HCT116 (cell line): ENCODE results near the gene AP1M2. TPM values are rescaled to one million over a fixed set of nuclear protein-coding genes. Genes with fewer than 3 reads are reported as not detected.

Experiments used
- ATAC-seq: fragments of 200-7000 bp; cut with Tn5 transposase; 2 replicates; pipeline ENCODE4 v1.9.1; 2020; ENCODE audit warnings: mild to moderate bottlenecking, moderate library complexity
- BruUV-seq: library from RNA; stranded (reverse); fragments of 400-500 nt; replicated peaks from 2 replicates; lab custom pipeline; 2021; lab: Mats Ljungman, UMichigan
- CTCF ChIA-PET: fragments of 300-600 bp; sonication (Branson Sonifier 250); formaldehyde crosslinking; loops from one replicate; lab custom pipeline; 2021; ENCODE audit warnings: antibody characterized with exemption; lab: Charles Lee
- POLR2A ChIA-PET: fragments of 300-600, 350-600 bp; sonication (Branson Sonifier 250); formaldehyde crosslinking; loops from one replicate; lab custom pipeline; 2021; ENCODE audit warnings: antibody characterized with exemption; lab: Charles Lee
- RAD21 ChIA-PET, 2 experiments: fragments of 300-600 bp; sonication (Branson Sonifier 250); formaldehyde crosslinking; loops; one replicate each; lab custom pipeline; 2023; ENCODE audit warnings: low total read pairs in 2 of 2; ENCODE audit not compliant: uncharacterized antibody in 2 of 2, unreplicated experiment in 2 of 2, low non-redundant PET in 1 of 2; lab: Charles Lee
- DNase-seq: peaks from one replicate; pipeline ENCODE4 v3.0.0-alpha.2; 2010; ENCODE audit warnings: low read depth, low spot score
- H2AFZ ChIP-seq: fragments of 200-600 bp; shearing (Covaris generic), sonication (generic); 2 replicates; pipeline ENCODE4 v1.6.1; 2017; ENCODE audit warnings: low read depth, mixed run types, mixed read lengths, antibody characterized with exemption, low read length; ENCODE audit not compliant: poor library complexity, severe bottlenecking
- H3K27ac ChIP-seq: 2 replicates; pipeline ENCODE4 v1.5.1; 2012; ENCODE audit warnings: low read depth, low read length
- H3K27me3 ChIP-seq: fragments of 200-600 bp; sonication (generic); 2 replicates; pipeline ENCODE4 v1.6.1; 2016; ENCODE audit warnings: mixed run types, low read length, mixed read lengths; ENCODE audit not compliant: insufficient read depth
- H3K36me3 ChIP-seq, 2 experiments: fragments of 200-500 bp in 1 of 2; fragments of 200-600 bp in 1 of 2; sonication (Bioruptor generic) in 1 of 2; sonication (generic) in 1 of 2; 2 replicates each; pipeline versions ENCODE4 v1.5.1 to v1.6.1; 2014 to 2016; ENCODE audit warnings: low read length in 2 of 2, inconsistent platforms in 1 of 2, mixed read lengths in 1 of 2, mixed run types in 1 of 2; ENCODE audit not compliant: insufficient read depth in 2 of 2, control insufficient read depth in 1 of 2
- H3K4me1 ChIP-seq, 2 experiments: fragments of 200-600 bp in 1 of 2; sonication (generic) in 1 of 2; 2 replicates each; pipeline versions ENCODE4 v1.5.1 to v1.6.1; 2012 to 2017; ENCODE audit warnings: low read length in 2 of 2, inconsistent platforms in 1 of 2, mild to moderate bottlenecking in 1 of 2, mixed read lengths in 1 of 2, mixed run types in 1 of 2, moderate library complexity in 1 of 2; ENCODE audit not compliant: insufficient read depth in 2 of 2, control insufficient read depth in 1 of 2
- H3K4me2 ChIP-seq: fragments of 200-600 bp; sonication (generic); 2 replicates; pipeline ENCODE4 v1.6.1; 2017; ENCODE audit warnings: mixed run types, low read length, mixed read lengths
- H3K4me3 ChIP-seq, 2 experiments: fragments of 200-600 bp in 1 of 2; sonication (generic) in 1 of 2; replicated peaks in 1 of 2; 2 replicates each; pipeline ENCODE4 v1.5.1; 2011 to 2016; ENCODE audit warnings: low read length in 2 of 2, control low read depth in 1 of 2, low read depth in 1 of 2, mild to moderate bottlenecking in 1 of 2, mixed read lengths in 1 of 2, mixed run types in 1 of 2
- H3K79me2 ChIP-seq: fragments of 200-600 bp; sonication (generic); 2 replicates; pipeline ENCODE4 v1.6.1; 2017; ENCODE audit warnings: mild to moderate bottlenecking, mixed run types, low read length, moderate library complexity, mixed read lengths; ENCODE audit not compliant: insufficient read depth
- H3K9ac ChIP-seq: fragments of 200-600 bp; sonication (generic); 2 replicates; pipeline ENCODE4 v1.6.1; 2016; ENCODE audit warnings: low read length, mixed read lengths
- H3K9me2 ChIP-seq: fragments of 200-600 bp; sonication (generic), shearing (Covaris generic); 2 replicates; pipeline ENCODE4 v1.6.1; 2017; ENCODE audit warnings: mixed run types, mild to moderate bottlenecking, moderate library complexity; ENCODE audit not compliant: insufficient read depth
- H3K9me3 ChIP-seq, 2 experiments: fragments of 200-500 bp in 1 of 2; fragments of 200-600 bp in 1 of 2; sonication (Bioruptor generic) in 1 of 2; sonication (generic) in 1 of 2; 2 replicates each; pipeline ENCODE4 v1.6.1; 2014 to 2017; ENCODE audit warnings: low read length in 2 of 2, mixed read lengths in 2 of 2, inconsistent platforms in 1 of 2, low read depth in 1 of 2, mild to moderate bottlenecking in 1 of 2, mixed run types in 1 of 2, moderate library complexity in 1 of 2; ENCODE audit not compliant: control insufficient read depth in 1 of 2, insufficient read depth in 1 of 2
- H4K20me1 ChIP-seq: fragments of 200-600 bp; sonication (generic), shearing (Covaris generic); 2 replicates; pipeline ENCODE4 v1.6.1; 2017; ENCODE audit warnings: mixed run types, mild to moderate bottlenecking, moderate library complexity; ENCODE audit not compliant: insufficient read depth
- CBX3 ChIP-seq: IDR thresholded peaks from 2 replicates; pipeline ENCODE4 v1.6.1; 2012; ENCODE audit warnings: low read depth
- CEBPB ChIP-seq: IDR thresholded peaks from 2 replicates; pipeline ENCODE4 v1.6.1; 2012; ENCODE audit warnings: low read depth
- ELF1 ChIP-seq: IDR thresholded peaks from 2 replicates; pipeline ENCODE4 v1.6.1; 2012; ENCODE audit warnings: low read depth, borderline replicate concordance
- EZH2 ChIP-seq: fragments of 200-600 bp; sonication (generic); IDR thresholded peaks from 2 replicates; pipeline ENCODE4 v1.6.1; 2017; ENCODE audit warnings: antibody characterized with exemption, mixed run types
- JUND ChIP-seq: IDR thresholded peaks from 2 replicates; pipeline ENCODE4 v1.6.1; 2012
- POLR2A ChIP-seq: IDR thresholded peaks from 2 replicates; pipeline ENCODE4 v1.7.0; 2011; ENCODE audit warnings: borderline replicate concordance; ENCODE audit not compliant: insufficient read depth, insufficient read length; ENCODE audit errors: extremely low read depth
- POLR2AphosphoS5 ChIP-seq: IDR thresholded peaks from 2 replicates; pipeline ENCODE4 v1.6.1; 2011; ENCODE audit warnings: mild to moderate bottlenecking, low read depth, low read length, moderate library complexity
- RAD21 ChIP-seq: IDR thresholded peaks from 2 replicates; pipeline ENCODE4 v1.6.1; 2012; ENCODE audit warnings: low read depth, mild to moderate bottlenecking
- SIN3A ChIP-seq: IDR thresholded peaks from 2 replicates; pipeline ENCODE4 v1.6.1; 2012; ENCODE audit warnings: low read depth
- SP1 ChIP-seq: IDR thresholded peaks from 2 replicates; pipeline ENCODE4 v1.6.1; 2012; ENCODE audit warnings: low read depth
- SRF ChIP-seq: IDR thresholded peaks from 2 replicates; pipeline ENCODE4 v1.6.1; 2012; ENCODE audit warnings: low read depth
- TCF7L2 ChIP-seq: IDR thresholded peaks from 2 replicates; pipeline ENCODE4 v1.7.0; 2011; ENCODE audit warnings: borderline replicate concordance, inconsistent platforms; ENCODE audit not compliant: insufficient read depth, insufficient read length; ENCODE audit errors: extremely low read depth
- YY1 ChIP-seq: IDR thresholded peaks from 2 replicates; pipeline ENCODE4 v1.6.1; 2011; ENCODE audit warnings: low read length, low read depth, moderate library complexity, mild to moderate bottlenecking; ENCODE audit not compliant: insufficient replicate concordance; ENCODE audit errors: extremely low read depth
- ZFX ChIP-seq: fragments of 450-650 bp; IDR thresholded peaks from 2 replicates; pipeline ENCODE4 v1.6.1; 2017
- ZNF274 ChIP-seq: fragments of 200-500 bp; sonication (Bioruptor generic); IDR thresholded peaks from 2 replicates; pipeline ENCODE4 v1.6.1; 2014; ENCODE audit warnings: mild to moderate bottlenecking, low read depth, low read length, inconsistent platforms
- intact Hi-C: fragments of 100-400 bp; cut with micrococcal nuclease; formaldehyde crosslinking; loops from 2 replicates; pipeline ENCODE4 v1.10.0; 2022
- total RNA-seq: library from RNA; stranded (reverse); gene quantifications from one replicate; pipeline ENCODE4 v1.2.1, GENCODE V29; 2021; ENCODE audit not compliant: unreplicated experiment
- TF ChIP-seq, protein P1 (sequence below): IDR thresholded peaks from 2 replicates; pipeline ENCODE4 v1.6.1; 2012
- TF ChIP-seq, protein P2 (sequence below): IDR thresholded peaks from 2 replicates; pipeline ENCODE4 v1.6.1; 2012
- TF ChIP-seq, protein P3 (sequence below), 3 experiments: fragments of 200-600 bp in 1 of 3; sonication (generic) in 1 of 3; IDR thresholded peaks in 2 of 3; conservative IDR thresholded peaks in 1 of 3; 2 replicates each; pipeline ENCODE4 v1.5.1; 2012 to 2017; ENCODE audit warnings: low read depth in 2 of 3, low read length in 2 of 3, antibody characterized with exemption in 1 of 3, borderline replicate concordance in 1 of 3, control low read depth in 1 of 3, mild to moderate bottlenecking in 1 of 3, mixed read lengths in 1 of 3, mixed run types in 1 of 3, moderate library complexity in 1 of 3; ENCODE audit not compliant: insufficient read depth in 1 of 3
- TF ChIP-seq, protein P4 (sequence below): IDR thresholded peaks from 2 replicates; pipeline ENCODE4 v1.6.1; 2012; ENCODE audit warnings: low read depth
- TF ChIP-seq, protein P5 (sequence below): IDR thresholded peaks from 2 replicates; pipeline ENCODE4 v1.6.1; 2011; ENCODE audit warnings: mild to moderate bottlenecking, low read length, moderate library complexity; ENCODE audit not compliant: insufficient replicate concordance; ENCODE audit errors: extremely low read depth

The AP1M2 gene
- total RNA-seq, 1 experiment from 2014 or later: 111 TPM

GRCh38 chr19:10566408-10566657, 20.8 kb downstream of the AP1M2 start:
- Histone ChIP-seq H3K4me3 (peak overlapping the region; percentile 76 to 95), H3K4me2 (peak overlapping the region; percentile 98), H3K27ac (peak overlapping the region; percentile 91; the same call in 1 of the 2 replicates), H3K27me3 (no peaks in the 10 kb centered on the region), H3K79me2 (peaks cover 25% of the 10 kb centered on the region), H3K9ac (peak overlapping the region; percentile 99), H3K4me1 (peaks cover 31 to 46% of the 10 kb centered on the region in 2 experiments), H4K20me1 (no peaks in the 10 kb centered on the region), H3K9me3 (no peaks in the 10 kb centered on the region), H3K9me2 (no peaks in the 10 kb centered on the region), H3K36me3 (peaks cover under 1 to 13% of the 10 kb centered on the region in 2 experiments; a peak in 2 of 4 replicates), H2AFZ (no peak overlapping the region)
- no TSS peak for BruUV-seq
- DNase-seq (no peak), ATAC-seq (no peak)
- ChIA-PET CTCF (interaction anchor here (1.0 to 1.3 kb wide), 3 partner anchors 49 to 133 kb away, joined by 3 to 4 read pairs (median 3); partner anchors contain the start of gene S1PR5), POLR2A (interaction anchor here (1.3 kb wide), 1 partner anchor 14 kb away, joined by 5 read pairs; no protein-coding TSS in a partner anchor), RAD21 (interaction anchor here in 1 of 2 experiments (0.7 kb wide), 1 partner anchor 757 kb away, joined by 4 read pairs; no protein-coding TSS in a partner anchor)
- TF ChIP-seq POLR2A: no peak
- TF ChIP-seq, protein P1, sequence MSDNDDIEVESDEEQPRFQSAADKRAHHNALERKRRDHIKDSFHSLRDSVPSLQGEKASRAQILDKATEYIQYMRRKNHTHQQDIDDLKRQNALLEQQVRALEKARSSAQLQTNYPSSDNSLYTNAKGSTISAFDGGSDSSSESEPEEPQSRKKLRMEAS: no peak
- TF ChIP-seq, protein P2, sequence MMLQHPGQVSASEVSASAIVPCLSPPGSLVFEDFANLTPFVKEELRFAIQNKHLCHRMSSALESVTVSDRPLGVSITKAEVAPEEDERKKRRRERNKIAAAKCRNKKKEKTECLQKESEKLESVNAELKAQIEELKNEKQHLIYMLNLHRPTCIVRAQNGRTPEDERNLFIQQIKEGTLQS: no peak
- TF ChIP-seq ZFX: no peak
- TF ChIP-seq, protein P3, sequence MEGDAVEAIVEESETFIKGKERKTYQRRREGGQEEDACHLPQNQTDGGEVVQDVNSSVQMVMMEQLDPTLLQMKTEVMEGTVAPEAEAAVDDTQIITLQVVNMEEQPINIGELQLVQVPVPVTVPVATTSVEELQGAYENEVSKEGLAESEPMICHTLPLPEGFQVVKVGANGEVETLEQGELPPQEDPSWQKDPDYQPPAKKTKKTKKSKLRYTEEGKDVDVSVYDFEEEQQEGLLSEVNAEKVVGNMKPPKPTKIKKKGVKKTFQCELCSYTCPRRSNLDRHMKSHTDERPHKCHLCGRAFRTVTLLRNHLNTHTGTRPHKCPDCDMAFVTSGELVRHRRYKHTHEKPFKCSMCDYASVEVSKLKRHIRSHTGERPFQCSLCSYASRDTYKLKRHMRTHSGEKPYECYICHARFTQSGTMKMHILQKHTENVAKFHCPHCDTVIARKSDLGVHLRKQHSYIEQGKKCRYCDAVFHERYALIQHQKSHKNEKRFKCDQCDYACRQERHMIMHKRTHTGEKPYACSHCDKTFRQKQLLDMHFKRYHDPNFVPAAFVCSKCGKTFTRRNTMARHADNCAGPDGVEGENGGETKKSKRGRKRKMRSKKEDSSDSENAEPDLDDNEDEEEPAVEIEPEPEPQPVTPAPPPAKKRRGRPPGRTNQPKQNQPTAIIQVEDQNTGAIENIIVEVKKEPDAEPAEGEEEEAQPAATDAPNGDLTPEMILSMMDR (IDR thresholded peaks at IDR 0.05 in 2 of 3, conservative IDR thresholded peaks at IDR 0.05 in 1 of 3; ENCODE audit: borderline replicate concordance in 1 of 3, insufficient read depth in 1 of 3, low read depth in 2 of 3, low read length in 2 of 3): no peak
- no peak for TF ChIP-seq ELF1
- no peak for TF ChIP-seq JUND
- no peak for TF ChIP-seq POLR2AphosphoS5
- no peak for TF ChIP-seq SIN3A
- no peak for TF ChIP-seq SRF
- no peak for TF ChIP-seq EZH2
- no peak for TF ChIP-seq CEBPB
- TF ChIP-seq SP1: no peak
- TF ChIP-seq ZNF274: no peak
- TF ChIP-seq, protein P4, sequence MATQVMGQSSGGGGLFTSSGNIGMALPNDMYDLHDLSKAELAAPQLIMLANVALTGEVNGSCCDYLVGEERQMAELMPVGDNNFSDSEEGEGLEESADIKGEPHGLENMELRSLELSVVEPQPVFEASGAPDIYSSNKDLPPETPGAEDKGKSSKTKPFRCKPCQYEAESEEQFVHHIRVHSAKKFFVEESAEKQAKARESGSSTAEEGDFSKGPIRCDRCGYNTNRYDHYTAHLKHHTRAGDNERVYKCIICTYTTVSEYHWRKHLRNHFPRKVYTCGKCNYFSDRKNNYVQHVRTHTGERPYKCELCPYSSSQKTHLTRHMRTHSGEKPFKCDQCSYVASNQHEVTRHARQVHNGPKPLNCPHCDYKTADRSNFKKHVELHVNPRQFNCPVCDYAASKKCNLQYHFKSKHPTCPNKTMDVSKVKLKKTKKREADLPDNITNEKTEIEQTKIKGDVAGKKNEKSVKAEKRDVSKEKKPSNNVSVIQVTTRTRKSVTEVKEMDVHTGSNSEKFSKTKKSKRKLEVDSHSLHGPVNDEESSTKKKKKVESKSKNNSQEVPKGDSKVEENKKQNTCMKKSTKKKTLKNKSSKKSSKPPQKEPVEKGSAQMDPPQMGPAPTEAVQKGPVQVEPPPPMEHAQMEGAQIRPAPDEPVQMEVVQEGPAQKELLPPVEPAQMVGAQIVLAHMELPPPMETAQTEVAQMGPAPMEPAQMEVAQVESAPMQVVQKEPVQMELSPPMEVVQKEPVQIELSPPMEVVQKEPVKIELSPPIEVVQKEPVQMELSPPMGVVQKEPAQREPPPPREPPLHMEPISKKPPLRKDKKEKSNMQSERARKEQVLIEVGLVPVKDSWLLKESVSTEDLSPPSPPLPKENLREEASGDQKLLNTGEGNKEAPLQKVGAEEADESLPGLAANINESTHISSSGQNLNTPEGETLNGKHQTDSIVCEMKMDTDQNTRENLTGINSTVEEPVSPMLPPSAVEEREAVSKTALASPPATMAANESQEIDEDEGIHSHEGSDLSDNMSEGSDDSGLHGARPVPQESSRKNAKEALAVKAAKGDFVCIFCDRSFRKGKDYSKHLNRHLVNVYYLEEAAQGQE: no peak
- no peak for TF ChIP-seq TCF7L2
- no peak for TF ChIP-seq CBX3
- TF ChIP-seq, protein P5, sequence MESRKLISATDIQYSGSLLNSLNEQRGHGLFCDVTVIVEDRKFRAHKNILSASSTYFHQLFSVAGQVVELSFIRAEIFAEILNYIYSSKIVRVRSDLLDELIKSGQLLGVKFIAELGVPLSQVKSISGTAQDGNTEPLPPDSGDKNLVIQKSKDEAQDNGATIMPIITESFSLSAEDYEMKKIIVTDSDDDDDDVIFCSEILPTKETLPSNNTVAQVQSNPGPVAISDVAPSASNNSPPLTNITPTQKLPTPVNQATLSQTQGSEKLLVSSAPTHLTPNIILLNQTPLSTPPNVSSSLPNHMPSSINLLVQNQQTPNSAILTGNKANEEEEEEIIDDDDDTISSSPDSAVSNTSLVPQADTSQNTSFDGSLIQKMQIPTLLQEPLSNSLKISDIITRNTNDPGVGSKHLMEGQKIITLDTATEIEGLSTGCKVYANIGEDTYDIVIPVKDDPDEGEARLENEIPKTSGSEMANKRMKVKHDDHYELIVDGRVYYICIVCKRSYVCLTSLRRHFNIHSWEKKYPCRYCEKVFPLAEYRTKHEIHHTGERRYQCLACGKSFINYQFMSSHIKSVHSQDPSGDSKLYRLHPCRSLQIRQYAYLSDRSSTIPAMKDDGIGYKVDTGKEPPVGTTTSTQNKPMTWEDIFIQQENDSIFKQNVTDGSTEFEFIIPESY: no peak
- TF ChIP-seq YY1: no peak
- no peak for TF ChIP-seq RAD21
- intact Hi-C loops: loop anchor here (5.0 kb wide), 3 partner anchors 64 to 164 kb away; partner anchors contain the start of genes CDC37, ILF3 and KEAP1
